Gastroesophageal sphincter (tissue), 3 donors: ENCODE measurements around the gene MYCT1.
"Not testable (repeated sequence)": the region's sequence is repeated elsewhere in the genome, so short reads cannot be mapped to it uniquely, and the experiment has no call there.

Experiments used
- POLR2A ChIP-seq, 2 donors: fragments of 450-650 bp; IDR thresholded peaks; one replicate each; pipeline ENCODE4 v1.6.1; 2017; ENCODE audit warnings: antibody characterized with exemption in 2 of 2, mild to moderate bottlenecking in 2 of 2, moderate library complexity in 1 of 2
- TF ChIP-seq, protein P1 (sequence below), 4 experiments: fragments of 200-600 bp in 2 of 4; fragments of 450-650 bp in 2 of 4; sonication (generic) in 1 of 4; IDR thresholded peaks; one replicate each; pipeline ENCODE4 v1.5.1; 2017 to 2019; ENCODE audit warnings: antibody characterized with exemption in 4 of 4, mild to moderate bottlenecking in 2 of 4, moderate library complexity in 2 of 4

DNA sequence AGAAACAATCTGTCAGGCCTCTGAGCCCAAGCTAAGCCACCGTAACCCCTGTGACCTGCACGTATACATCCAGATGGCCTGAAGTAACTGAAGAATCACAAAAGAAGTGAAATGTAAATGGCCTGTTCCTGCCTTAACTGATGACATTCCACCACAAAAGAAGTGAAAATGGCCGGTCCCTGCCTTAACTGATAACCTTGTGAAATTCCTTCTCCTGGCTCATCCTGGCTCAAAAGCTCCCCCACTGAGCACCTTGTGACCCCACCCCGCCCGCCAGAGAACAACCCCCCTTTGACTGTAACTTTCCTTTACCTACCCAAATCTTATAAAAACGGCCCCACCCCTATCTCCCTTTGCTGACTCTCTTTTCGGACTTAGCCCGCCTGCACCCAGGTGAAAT lies 14.8 kb upstream of the MYCT1 start:
- TF ChIP-seq, protein P1, sequence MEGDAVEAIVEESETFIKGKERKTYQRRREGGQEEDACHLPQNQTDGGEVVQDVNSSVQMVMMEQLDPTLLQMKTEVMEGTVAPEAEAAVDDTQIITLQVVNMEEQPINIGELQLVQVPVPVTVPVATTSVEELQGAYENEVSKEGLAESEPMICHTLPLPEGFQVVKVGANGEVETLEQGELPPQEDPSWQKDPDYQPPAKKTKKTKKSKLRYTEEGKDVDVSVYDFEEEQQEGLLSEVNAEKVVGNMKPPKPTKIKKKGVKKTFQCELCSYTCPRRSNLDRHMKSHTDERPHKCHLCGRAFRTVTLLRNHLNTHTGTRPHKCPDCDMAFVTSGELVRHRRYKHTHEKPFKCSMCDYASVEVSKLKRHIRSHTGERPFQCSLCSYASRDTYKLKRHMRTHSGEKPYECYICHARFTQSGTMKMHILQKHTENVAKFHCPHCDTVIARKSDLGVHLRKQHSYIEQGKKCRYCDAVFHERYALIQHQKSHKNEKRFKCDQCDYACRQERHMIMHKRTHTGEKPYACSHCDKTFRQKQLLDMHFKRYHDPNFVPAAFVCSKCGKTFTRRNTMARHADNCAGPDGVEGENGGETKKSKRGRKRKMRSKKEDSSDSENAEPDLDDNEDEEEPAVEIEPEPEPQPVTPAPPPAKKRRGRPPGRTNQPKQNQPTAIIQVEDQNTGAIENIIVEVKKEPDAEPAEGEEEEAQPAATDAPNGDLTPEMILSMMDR (IDR thresholded peaks at IDR 0.05), result not testable (repeated sequence)
- TF ChIP-seq POLR2A (IDR thresholded peaks at IDR 0.05), result not testable (repeated sequence)
